ENCODE measurements around the gene GPRC5C. TPM values are rescaled to one million over a fixed set of nuclear protein-coding genes. Genes with fewer than 3 reads are reported as not detected.

GPRC5C gene
- total and polyA plus RNA-seq, 2 of the 13 experiments (the other 11 are each of a cell fraction or from before 2014, with no cell fraction given) = 85.6 to 300 TPM

GRCh38 chr17:74429604-74430384 is 2.1 kb upstream of the GPRC5C start (continued):
- no peak for TF ChIP-seq MNT (IDR thresholded peaks at IDR 0.05)
- no peak for TF ChIP-seq ZNF572 (CRISPR knock-in tag; IDR thresholded peaks at IDR 0.05)
- TF ChIP-seq THAP9 (CRISPR knock-in tag; IDR thresholded peaks at IDR 0.05; ENCODE audit: borderline replicate concordance) = 0 out of 2 replicates have a peak, but pooled peaks have one; percentile 13
- no peak; the same call in 1 of the 2 replicates for TF ChIP-seq SSRP1 (CRISPR knock-in tag; IDR thresholded peaks at IDR 0.05)
- TF ChIP-seq PAF1 (CRISPR knock-in tag; IDR thresholded peaks at IDR 0.05) = no peak
- TF ChIP-seq ZNF781 (CRISPR knock-in tag; IDR thresholded peaks at IDR 0.05; ENCODE audit: borderline replicate concordance, not compliant biosample characterization) = no peak
- no peak for TF ChIP-seq TOPORS (CRISPR knock-in tag; IDR thresholded peaks at IDR 0.05)
- TF ChIP-seq TFE3 (CRISPR knock-in tag; IDR thresholded peaks at IDR 0.05) = peak; percentile 11; the same call in 1 of the 2 replicates
- TF ChIP-seq HMGXB3 (CRISPR knock-in tag; IDR thresholded peaks at IDR 0.05; ENCODE audit: borderline replicate concordance) = peak; percentile 56
- TF ChIP-seq GABPA (IDR thresholded peaks at IDR 0.05; ENCODE audit: low read depth, low read length) = 0 out of 2 replicates have a peak, but pooled peaks have one; percentile 8
- peak; percentile 44; the same call in 1 of the 2 replicates for TF ChIP-seq GABPA (CRISPR knock-in tag; IDR thresholded peaks at IDR 0.05; ENCODE audit: low read depth)
- TF ChIP-seq ZNF569 (CRISPR knock-in tag; IDR thresholded peaks at IDR 0.05; ENCODE audit: borderline replicate concordance) = no peak
- no peak for TF ChIP-seq FOXA1 (IDR thresholded peaks at IDR 0.05)
- TF ChIP-seq FOXA1 (CRISPR knock-in tag; IDR thresholded peaks at IDR 0.05) = peak; percentile 25; the same call in 1 of the 2 replicates
- 0 out of 2 replicates have a peak, but pooled peaks have one; percentile 45 for TF ChIP-seq ZNF773 (CRISPR knock-in tag; IDR thresholded peaks at IDR 0.05; ENCODE audit: borderline replicate concordance)
- TF ChIP-seq GABPB1 (CRISPR knock-in tag; IDR thresholded peaks at IDR 0.05) = peak; percentile 52
- TF ChIP-seq ZNF766 (CRISPR knock-in tag; IDR thresholded peaks at IDR 0.05; ENCODE audit: borderline replicate concordance) = 0 out of 2 replicates have a peak, but pooled peaks have one; percentile 25
- TF ChIP-seq ZNF576 (CRISPR knock-in tag; IDR thresholded peaks at IDR 0.05) = no peak
- TF ChIP-seq RCOR2 (CRISPR knock-in tag; IDR thresholded peaks at IDR 0.05) = no peak

Measured in HepG2 (cell line).